ENCODE results near the gene HOXA3.

GRCh38 chr7:27073076-27073475 is 79.3 kb downstream of the HOXA3 start:
- TF ChIP-seq CTCF (conservative IDR thresholded peaks at IDR 0.05 in 1 of 2, IDR thresholded peaks at IDR 0.05 in 1 of 2; ENCODE audit: low read depth in 1 of 2, low read length in 2 of 2): no peak
- TF ChIP-seq EZH2 (IDR thresholded peaks at IDR 0.05; ENCODE audit: low read length, missing control alignments): no peak

All from fibroblast of lung (primary cell).